ENCODE results near the gene METTL6.
"Not testable (repeated sequence)": the region's sequence is repeated elsewhere in the genome, so short reads cannot be mapped to it uniquely, and the experiment has no call there.

METTL6 gene

DNA sequence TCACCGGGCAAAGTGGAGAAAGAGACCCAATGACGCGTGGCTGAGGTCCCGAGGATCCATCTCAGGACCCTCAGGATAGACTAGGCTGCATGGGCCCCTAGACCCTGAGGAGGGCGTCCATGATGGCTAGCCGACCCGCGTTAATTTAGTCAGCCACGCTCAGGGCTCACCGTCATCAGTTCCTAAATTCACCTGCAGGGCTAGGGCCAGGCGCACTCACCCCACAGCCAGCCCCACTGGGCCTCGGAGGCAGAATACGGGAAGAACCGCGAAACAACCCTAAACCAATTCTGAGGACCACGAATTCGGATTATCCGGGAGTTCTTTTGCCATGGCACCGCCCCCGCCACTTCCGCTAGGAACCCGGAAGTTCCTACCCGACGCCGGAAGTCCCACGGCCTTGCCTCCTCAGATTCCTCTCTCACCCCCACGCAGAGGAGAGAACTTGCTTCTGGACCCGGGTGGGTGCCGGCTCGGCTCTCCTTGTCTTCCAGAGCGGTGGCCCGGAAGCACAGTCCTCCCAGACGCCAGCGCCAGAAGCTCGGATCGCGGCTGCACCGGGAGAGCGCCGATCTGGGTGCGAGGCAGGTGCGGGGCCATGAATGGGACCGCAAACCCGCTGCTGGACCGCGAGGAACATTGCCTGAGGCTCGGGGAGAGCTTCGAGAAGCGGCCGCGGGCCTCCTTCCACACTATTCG is at the start of gene METTL6, which contains the start of gene EAF1:
Gene METTL6, minus strand, starts transcription at position 363 of the 699 bp plus-strand sequence. CDS start 1,033 bp downstream, outside the sequence.
Gene EAF1, plus strand, starts transcription at position 417 of the 699 bp plus-strand sequence. Its CDS starts 182 bp downstream, at position 599.
- in situ Hi-C loops (cut with MboI; ENCODE audit: low sequenced_read_pairs): no loop called here
- no peaks in the 10 kb centered on the region for H3K9me3 ChIP-seq
- H3K27me3 ChIP-seq (ENCODE audit: low read depth): no peaks in the 10 kb centered on the region
- H3K4me1 ChIP-seq: peaks cover 9% of the 10 kb centered on the region
- peak within 1 kb of the TSS; percentile 90 for H3K4me3 ChIP-seq
- H3K36me3 ChIP-seq (replicated peaks): peaks cover 47% of the 10 kb centered on the region
- peak; percentile 72 to 89 for DNase-seq (ENCODE audit: low spot score in 2 of 2)

DNA sequence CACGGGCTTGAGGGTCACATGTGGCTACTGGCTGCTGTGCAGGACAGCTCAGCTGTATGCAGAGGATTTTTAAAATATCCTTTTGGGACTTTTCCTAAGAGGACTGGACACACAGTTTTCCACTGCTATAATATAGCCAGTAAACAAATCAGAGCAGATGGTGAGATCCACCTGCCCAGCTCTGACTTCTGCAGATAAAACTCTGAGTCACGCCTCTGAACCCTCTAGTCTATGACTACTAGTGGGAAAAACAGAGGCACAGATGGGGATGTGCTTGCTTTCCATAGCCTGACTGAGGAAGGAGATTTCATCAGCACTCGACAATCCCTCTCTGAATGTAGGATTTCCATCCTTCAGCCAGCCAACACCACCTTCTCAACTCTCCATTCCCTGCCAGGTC is 49.0 kb upstream of the METTL6 start:
- H3K36me3 ChIP-seq (replicated peaks): no peaks in the 10 kb centered on the region
- no peaks in the 10 kb centered on the region for H3K4me1 ChIP-seq
- in situ Hi-C loops (cut with MboI; ENCODE audit: low sequenced_read_pairs): no loop called here
- no peaks in the 10 kb centered on the region for H3K9me3 ChIP-seq
- H3K4me3 ChIP-seq: no peak overlapping the region
- DNase-seq (ENCODE audit: low spot score in 2 of 2): no peak
- 0 out of 2 replicates have a peak, but pooled peaks cover 2% of the 10 kb centered on the region for H3K27me3 ChIP-seq (ENCODE audit: low read depth)

GRCh38 chr3:15475161-15475560 is 47.8 kb upstream of the METTL6 start:
- DNase-seq (ENCODE audit: low spot score in 2 of 2): no peak
- H3K4me3 ChIP-seq: no peak overlapping the region
- H3K4me1 ChIP-seq: no peaks in the 10 kb centered on the region
- H3K27me3 ChIP-seq (ENCODE audit: low read depth): 0 out of 2 replicates have a peak, but pooled peaks cover 8% of the 10 kb centered on the region
- H3K36me3 ChIP-seq (replicated peaks): no peaks in the 10 kb centered on the region
- no peaks in the 10 kb centered on the region for H3K9me3 ChIP-seq
- in situ Hi-C loops (cut with MboI; ENCODE audit: low sequenced_read_pairs): no loop called here

- in situ Hi-C loops (cut with MboI; ENCODE audit: low sequenced_read_pairs): no loop called here
- Histone ChIP-seq H3K4me1 (no peaks in the 10 kb centered on the region), H3K9me3 (no peaks in the 10 kb centered on the region), H3K36me3 (replicated peaks) (no peaks in the 10 kb centered on the region), H3K27me3 (ENCODE audit: low read depth) (0 out of 2 replicates have a peak, but pooled peaks cover 8% of the 10 kb centered on the region), H3K4me3 (no peak overlapping the region)
- no peak for DNase-seq (ENCODE audit: low spot score in 2 of 2)
These were observed 44.5 kb upstream of the METTL6 start for GRCh38 chr3:15471861-15472260.

DNA sequence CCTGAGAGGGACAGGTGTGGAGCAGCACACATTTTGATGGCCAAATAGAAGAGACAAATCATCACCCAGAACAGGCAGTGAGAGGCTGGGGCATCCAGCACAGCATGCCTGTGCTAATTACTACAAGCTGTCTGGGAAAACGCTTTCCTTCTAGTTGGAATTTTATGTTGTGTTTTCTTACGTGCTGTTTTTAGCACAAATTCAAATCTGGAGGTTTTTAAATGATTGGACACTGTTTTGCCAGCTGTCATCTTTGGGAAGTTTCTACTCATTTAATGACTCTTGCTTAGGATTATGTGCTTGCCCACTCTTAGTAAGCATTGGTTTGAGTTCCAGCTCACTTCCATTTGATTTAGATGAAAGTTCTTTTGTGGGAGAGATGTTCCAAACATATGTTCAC is 43.5 kb upstream of the METTL6 start:
- no peak for DNase-seq (ENCODE audit: low spot score in 2 of 2)
- no peak overlapping the region for H3K4me3 ChIP-seq
- 0 out of 2 replicates have a peak, but pooled peaks cover 8% of the 10 kb centered on the region for H3K27me3 ChIP-seq (ENCODE audit: low read depth)
- H3K4me1 ChIP-seq: no peaks in the 10 kb centered on the region
- in situ Hi-C loops (cut with MboI; ENCODE audit: low sequenced_read_pairs): no loop called here
- no peaks in the 10 kb centered on the region for H3K36me3 ChIP-seq (replicated peaks)
- H3K9me3 ChIP-seq: no peaks in the 10 kb centered on the region

GRCh38 chr3:15470261-15470660 is 42.9 kb upstream of the METTL6 start:
- H3K36me3 ChIP-seq (replicated peaks): no peaks in the 10 kb centered on the region
- H3K27me3 ChIP-seq (ENCODE audit: low read depth): 0 out of 2 replicates have a peak, but pooled peaks cover 8% of the 10 kb centered on the region
- H3K4me3 ChIP-seq: no peak overlapping the region
- in situ Hi-C loops (cut with MboI; ENCODE audit: low sequenced_read_pairs): no loop called here
- no peaks in the 10 kb centered on the region for H3K9me3 ChIP-seq
- no peaks in the 10 kb centered on the region for H3K4me1 ChIP-seq
- DNase-seq (ENCODE audit: low spot score in 2 of 2): no peak

GRCh38 chr3:15467227-15468181 is 40.2 kb upstream of the METTL6 start:
- H3K4me3 ChIP-seq: no peak overlapping the region
- DNase-seq (ENCODE audit: low spot score in 2 of 2): no peak
- no peaks in the 10 kb centered on the region for H3K4me1 ChIP-seq
- no peaks in the 10 kb centered on the region for H3K36me3 ChIP-seq (replicated peaks)
- in situ Hi-C loops (cut with MboI; ENCODE audit: low sequenced_read_pairs): no loop called here
- no peaks in the 10 kb centered on the region for H3K9me3 ChIP-seq
- peaks cover 8% of the 10 kb centered on the region; the same call in 1 of the 2 replicates for H3K27me3 ChIP-seq (ENCODE audit: low read depth)

DNA sequence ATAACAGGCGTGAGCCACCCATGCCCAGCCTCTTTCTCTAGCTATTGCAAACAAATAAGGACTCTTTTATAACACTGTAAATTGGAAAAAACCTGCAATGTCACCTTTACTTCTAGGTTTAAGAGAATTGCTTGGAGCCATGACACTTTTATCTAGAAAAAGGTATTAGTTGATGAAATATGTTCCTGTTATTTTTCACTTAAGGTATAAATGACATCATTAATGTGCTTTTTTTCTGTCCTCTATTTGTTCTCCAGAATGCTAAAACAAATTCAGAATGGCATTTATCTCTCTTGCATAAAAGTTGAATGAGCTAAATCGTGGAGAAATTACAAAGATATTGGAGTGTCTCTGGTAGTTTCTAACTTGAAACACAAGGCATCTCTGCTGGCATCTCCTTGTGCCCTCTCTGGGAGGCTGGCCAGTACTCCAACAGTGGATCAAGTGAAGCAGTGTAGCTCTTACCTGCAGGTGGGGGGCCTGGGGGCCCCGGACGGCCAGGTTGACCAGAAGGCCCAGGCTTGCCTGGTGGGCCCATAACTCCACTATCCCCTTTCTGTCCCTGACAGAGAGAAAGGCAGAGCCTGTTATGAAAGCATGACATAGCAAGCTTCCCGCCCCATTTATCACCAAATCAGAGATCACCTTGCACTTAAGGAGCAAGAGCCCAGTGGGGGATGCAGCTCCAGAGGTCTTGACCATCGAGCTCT is 38.7 kb upstream of the METTL6 start:
- H3K36me3 ChIP-seq (replicated peaks): no peaks in the 10 kb centered on the region
- no peaks in the 10 kb centered on the region for H3K4me1 ChIP-seq
- in situ Hi-C loops (cut with MboI; ENCODE audit: low sequenced_read_pairs): no loop called here
- peaks cover 3% of the 10 kb centered on the region; the same call in 1 of the 2 replicates for H3K27me3 ChIP-seq (ENCODE audit: low read depth)
- no peak overlapping the region for H3K4me3 ChIP-seq
- no peaks in the 10 kb centered on the region for H3K9me3 ChIP-seq
- no peak for DNase-seq (ENCODE audit: low spot score in 2 of 2)

DNA sequence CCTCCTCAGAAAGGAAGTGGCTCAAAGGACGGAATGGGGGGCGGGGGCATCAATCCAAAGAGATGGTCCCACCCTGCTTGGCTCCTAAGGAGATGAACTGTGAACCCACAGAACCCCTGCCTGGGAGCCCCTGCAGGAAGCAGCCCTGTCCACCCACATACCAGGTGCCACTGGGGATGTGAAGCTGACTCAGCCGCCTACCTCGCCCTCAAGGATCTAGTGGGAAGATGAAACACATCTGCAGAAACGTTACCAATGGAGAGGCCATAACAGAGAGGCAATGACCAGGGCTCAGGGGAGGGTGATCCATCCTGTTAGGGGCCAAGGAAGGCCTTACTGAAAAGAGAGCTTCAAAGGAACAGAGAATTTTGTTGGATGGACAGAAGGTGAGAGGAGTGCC is 35.1 kb upstream of the METTL6 start:
- Histone ChIP-seq H3K4me3 (no peak overlapping the region), H3K36me3 (replicated peaks) (no peaks in the 10 kb centered on the region), H3K27me3 (ENCODE audit: low read depth) (peaks cover 6% of the 10 kb centered on the region), H3K9me3 (no peaks in the 10 kb centered on the region), H3K4me1 (no peaks in the 10 kb centered on the region)
- in situ Hi-C loops (cut with MboI; ENCODE audit: low sequenced_read_pairs): no loop called here
- no peak for DNase-seq (ENCODE audit: low spot score in 2 of 2)

- Histone ChIP-seq H3K27me3 (ENCODE audit: low read depth) (peaks cover 6% of the 10 kb centered on the region), H3K9me3 (no peaks in the 10 kb centered on the region), H3K4me1 (no peaks in the 10 kb centered on the region), H3K36me3 (replicated peaks) (no peaks in the 10 kb centered on the region), H3K4me3 (no peak overlapping the region)
- in situ Hi-C loops (cut with MboI; ENCODE audit: low sequenced_read_pairs): no loop called here
- no peak for DNase-seq (ENCODE audit: low spot score in 2 of 2)
These were observed 33.7 kb upstream of the METTL6 start for GRCh38 chr3:15460891-15461531.

- no peaks in the 10 kb centered on the region for H3K9me3 ChIP-seq
- no peak for DNase-seq (ENCODE audit: low spot score in 2 of 2)
- peaks cover 6% of the 10 kb centered on the region for H3K27me3 ChIP-seq (ENCODE audit: low read depth)
- in situ Hi-C loops (cut with MboI; ENCODE audit: low sequenced_read_pairs): no loop called here
- H3K4me3 ChIP-seq: no peak overlapping the region
- no peaks in the 10 kb centered on the region for H3K4me1 ChIP-seq
- H3K36me3 ChIP-seq (replicated peaks): no peaks in the 10 kb centered on the region
These were observed 31.0 kb upstream of the METTL6 start for GRCh38 chr3:15458212-15458780.

DNA sequence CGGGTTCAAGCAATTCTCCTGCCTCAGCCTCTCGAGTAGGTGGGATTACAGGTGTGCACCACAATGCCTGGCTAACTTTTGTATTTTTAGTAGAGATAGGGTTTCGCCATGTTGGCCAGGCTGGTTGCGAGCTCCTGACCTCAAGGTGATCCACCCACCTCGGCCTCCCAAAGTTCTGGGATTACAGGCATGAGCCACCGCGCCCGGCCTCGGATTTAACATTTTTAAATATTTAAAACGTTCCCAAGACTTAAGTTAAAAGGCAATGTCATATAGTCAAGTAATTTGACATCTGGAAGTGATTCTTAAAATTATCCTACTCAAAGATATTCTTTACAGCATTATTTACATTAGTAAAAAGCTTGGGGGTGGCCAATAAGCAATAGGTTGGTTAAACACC is 29.6 kb upstream of the METTL6 start:
- DNase-seq (ENCODE audit: low spot score in 2 of 2); H3K4me1 ChIP-seq; H3K36me3 ChIP-seq (replicated peaks); H3K9me3 ChIP-seq; H3K4me3 ChIP-seq; H3K27me3 ChIP-seq (ENCODE audit: low read depth); in situ Hi-C loops (cut with MboI; ENCODE audit: low sequenced_read_pairs): not testable (repeated sequence)

DNA sequence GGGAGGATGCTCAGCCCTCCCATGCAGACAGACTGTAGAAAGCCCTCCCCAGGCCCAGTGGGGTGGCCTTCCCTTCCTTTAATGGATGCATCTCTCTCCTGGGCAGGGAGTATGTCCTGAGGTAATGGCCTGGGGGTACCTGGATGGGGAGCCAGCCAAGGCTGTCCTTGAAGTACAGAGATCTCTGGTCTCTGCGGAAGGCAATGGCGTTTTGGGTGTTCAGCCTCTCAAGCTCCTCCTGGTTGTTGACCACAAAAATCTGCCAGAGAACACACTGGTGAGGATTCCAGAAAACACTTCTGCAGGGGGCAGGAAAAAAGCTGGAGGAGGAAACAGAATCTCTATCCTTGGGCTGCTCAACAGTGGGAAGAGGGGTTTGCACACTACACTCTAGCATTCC is 29.0 kb upstream of the METTL6 start:
- Histone ChIP-seq H3K36me3 (replicated peaks) (no peaks in the 10 kb centered on the region), H3K4me3 (no peak overlapping the region), H3K4me1 (no peaks in the 10 kb centered on the region), H3K27me3 (ENCODE audit: low read depth) (peaks cover 6% of the 10 kb centered on the region), H3K9me3 (no peaks in the 10 kb centered on the region)
- DNase-seq (ENCODE audit: low spot score in 2 of 2): no peak
- in situ Hi-C loops (cut with MboI; ENCODE audit: low sequenced_read_pairs): no loop called here

Data from HAP-1 (cell line).